GM19438 (cell line): ENCODE measurements around the gene OR2Z1.
"Not testable (repeated sequence)": the region's sequence is repeated elsewhere in the genome, so short reads cannot be mapped to it uniquely, and the experiment has no call there.

ENCODE experiments used
- ATAC-seq: cut with Tn5 transposase; IDR thresholded peaks from one replicate; pipeline ENCODE4 v1.9.1; 2021; ENCODE audit warnings: low read depth; ENCODE audit not compliant: unreplicated experiment

OR2Z1 gene

GRCh38 chr19:8700956-8701355, 20.5 kb upstream of the OR2Z1 start:
- no peak for ATAC-seq

GRCh38 chr19:8702350-8702749, 19.1 kb upstream of the OR2Z1 start:
- no peak for ATAC-seq

GRCh38 chr19:8703223-8703622, 18.2 kb upstream of the OR2Z1 start:
- ATAC-seq: no peak

- ATAC-seq: not testable (repeated sequence)
Observed at GRCh38 chr19:8705304-8705703, 16.1 kb upstream of the OR2Z1 start.

GRCh38 chr19:8705742-8706141, 15.7 kb upstream of the OR2Z1 start:
- no peak for ATAC-seq

GRCh38 chr19:8710337-8710736, 11.1 kb upstream of the OR2Z1 start:
- ATAC-seq: not testable (repeated sequence)

GRCh38 chr19:8722032-8722431, 598 bp downstream of the OR2Z1 start:
- ATAC-seq: no peak

- no peak for ATAC-seq
Observed at GRCh38 chr19:8724276-8724675, 2.8 kb downstream of the OR2Z1 start.

GRCh38 chr19:8731428-8732169, 10.2 kb downstream of the OR2Z1 start:
- no peak for ATAC-seq

- no peak for ATAC-seq
Observed at GRCh38 chr19:8738377-8738776, 16.9 kb downstream of the OR2Z1 start.

- not testable (repeated sequence) for ATAC-seq
Observed at GRCh38 chr19:8739291-8740065, 18.0 kb downstream of the OR2Z1 start.

GRCh38 chr19:8767257-8767656, 45.8 kb downstream of the OR2Z1 start:
- ATAC-seq: not testable (repeated sequence)

- not testable (repeated sequence) for ATAC-seq
Observed at GRCh38 chr19:8769265-8769664, 47.8 kb downstream of the OR2Z1 start.

- not testable (repeated sequence) for ATAC-seq
Observed at GRCh38 chr19:8773587-8773986, 52.2 kb downstream of the OR2Z1 start.
